Measurements from ENCODE around the gene SLC40A1. TPM values are rescaled to one million over a fixed set of nuclear protein-coding genes. Genes with fewer than 3 reads are reported as not detected.

Gene SLC40A1
- total RNA-seq, 1 experiment from 2014 or later: not detected

- Histone ChIP-seq H2BK5ac (ENCODE audit: insufficient read length, low read length) (no peak overlapping the region), H3K9me3 (ENCODE audit: control insufficient read depth, low read depth, low read length) (no peaks in the 10 kb centered on the region), H3K23ac (ENCODE audit: insufficient read length, low read depth, low read length) (no peak overlapping the region), H4K8ac (replicated peaks; ENCODE audit: insufficient read length, low read depth, low read length) (no peak overlapping the region), H3K14ac (ENCODE audit: insufficient read depth, low read length) (no peak overlapping the region), H2BK20ac (ENCODE audit: low read depth, low read length, poor library complexity, severe bottlenecking) (no peak overlapping the region), H3K4ac (ENCODE audit: low read depth, low read length) (no peak overlapping the region), H3K27ac (ENCODE audit: insufficient read length, low read depth, low read length) (no peak overlapping the region), H2BK15ac (ENCODE audit: low read depth, low read length) (no peak overlapping the region), H3K27me3 (ENCODE audit: insufficient read depth, low read length) (no peaks in the 10 kb centered on the region), H3K4me2 (ENCODE audit: insufficient read depth, insufficient read length, low read length) (no peak overlapping the region), H3K4me1 (ENCODE audit: insufficient read depth, low read length) (peaks cover 4% of the 10 kb centered on the region), H3T11ph (ENCODE audit: low read length) (no peak overlapping the region), H4K5ac (ENCODE audit: insufficient read length, low read depth, low read length) (no peak overlapping the region), H3K79me1 (ENCODE audit: insufficient read depth, low read depth, low read length, poor library complexity, severe bottlenecking) (no peaks in the 10 kb centered on the region), H4K91ac (ENCODE audit: insufficient read length, low read depth, low read length) (no peak overlapping the region), H2BK12ac (ENCODE audit: insufficient read length, low read depth, low read length) (no peak overlapping the region), H3K79me2 (ENCODE audit: insufficient read depth, low read length) (no peaks in the 10 kb centered on the region), H4K20me1 (ENCODE audit: control insufficient read depth, insufficient read depth, insufficient read length) (no peaks in the 10 kb centered on the region), H2AFZ (ENCODE audit: low read length) (no peak overlapping the region), H3K56ac (ENCODE audit: insufficient read length, low read depth, low read length) (no peak overlapping the region), H2AK5ac (ENCODE audit: insufficient read length, low read length) (no peak overlapping the region), H3K18ac (ENCODE audit: insufficient read length, low read depth, low read length) (no peak overlapping the region), H2BK120ac (ENCODE audit: low read depth, low read length, poor library complexity, severe bottlenecking) (no peak overlapping the region), H3K23me2 (ENCODE audit: insufficient read length, low read depth, low read length, poor library complexity, severe bottlenecking) (no peaks in the 10 kb centered on the region), H3K9ac (ENCODE audit: extremely low read depth, insufficient read length, low read length) (no peak overlapping the region)
- no peak overlapping the region for H3K4me3 Mint-ChIP-seq
- DNase-seq: no peak
- peaks cover 9 to 14% of the 10 kb centered on the region in 2 experiments for H3K4me1 Mint-ChIP-seq
- no peaks in the 10 kb centered on the region for H3K9me3 Mint-ChIP-seq
- H3K36me3 Mint-ChIP-seq (ENCODE audit: insufficient read depth in 1 of 3, low read depth in 3 of 3): no peaks in the 10 kb centered on the region
- H3K27ac Mint-ChIP-seq: no peak overlapping the region
- no peak; the same call in 2 of the 3 replicates for TF ChIP-seq CTCF (conservative IDR thresholded peaks at IDR 0.05)
- no CpG with 5 or more reads among the region's 9 CpGs for WGBS (ENCODE audit: extremely low coverage, insufficient read length, low lambda C conversion rate)
- no peaks in the 10 kb centered on the region for H3K27me3 Mint-ChIP-seq (ENCODE audit: low read depth)
Measured at GRCh38 chr2:189628817-189629530, 48.4 kb upstream of the SLC40A1 start.
